ENCODE results near the gene HNRNPCL4.
"Not testable (repeated sequence)": the region's sequence is repeated elsewhere in the genome, so short reads cannot be mapped to it uniquely, and the experiment has no call there.

HNRNPCL4 gene

DNA sequence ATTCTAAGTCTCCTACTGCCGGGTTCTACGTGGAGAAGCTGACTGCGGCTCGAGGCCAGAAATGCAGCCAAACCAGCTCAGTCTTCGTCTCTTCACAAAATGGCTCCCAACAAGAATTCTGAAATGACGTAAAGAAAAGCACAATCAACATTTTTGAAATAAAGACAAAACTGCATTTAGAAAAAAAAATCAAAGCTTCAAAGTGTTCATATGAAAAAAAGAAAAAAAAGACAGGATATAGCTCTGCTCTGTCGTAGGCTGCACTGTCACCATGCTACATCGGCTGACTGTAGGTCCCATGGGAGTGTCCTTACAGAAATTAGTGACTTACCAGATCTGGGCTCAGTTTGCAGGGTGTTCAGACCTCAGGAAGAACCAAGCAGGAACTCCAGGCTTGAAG lies at the start of gene HNRNPCL4:
Gene HNRNPCL4, minus strand, starts transcription at position 101 of the 400 bp plus-strand sequence. CDS start 164 bp downstream, outside the sequence.
- H3K9me3 Mint-ChIP-seq; H3K27ac Mint-ChIP-seq; H3K36me3 Mint-ChIP-seq (ENCODE audit: low read depth); DNase-seq (ENCODE audit: low spot score); H3K4me1 Mint-ChIP-seq (ENCODE audit: low read depth); H3K4me3 Mint-ChIP-seq; H3K27me3 Mint-ChIP-seq (ENCODE audit: low read depth): not testable (repeated sequence)

DNA sequence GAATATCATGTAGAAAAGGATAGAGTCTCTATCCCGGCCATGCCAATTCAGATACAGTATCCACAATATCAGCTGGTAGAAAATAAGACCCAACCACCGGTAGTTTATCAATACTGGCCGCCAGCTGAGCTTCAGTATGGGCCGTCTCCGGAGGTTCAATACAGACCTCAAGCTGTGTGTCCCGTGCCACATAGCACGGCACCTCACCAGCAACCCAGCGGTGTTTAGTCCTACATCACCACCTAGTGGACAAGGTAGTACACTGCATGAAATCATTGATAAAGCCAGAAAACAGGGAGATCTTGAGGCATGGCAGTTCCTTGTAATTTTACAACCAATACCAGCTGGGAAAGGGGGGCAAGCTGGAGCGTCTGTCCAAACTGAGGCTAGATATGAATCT lies 43.3 kb upstream of the HNRNPCL4 start:
- H3K27ac Mint-ChIP-seq; H3K27me3 Mint-ChIP-seq (ENCODE audit: low read depth); H3K9me3 Mint-ChIP-seq; H3K4me3 Mint-ChIP-seq; DNase-seq (ENCODE audit: low spot score); H3K36me3 Mint-ChIP-seq (ENCODE audit: low read depth); H3K4me1 Mint-ChIP-seq (ENCODE audit: low read depth): not testable (repeated sequence)

DNA sequence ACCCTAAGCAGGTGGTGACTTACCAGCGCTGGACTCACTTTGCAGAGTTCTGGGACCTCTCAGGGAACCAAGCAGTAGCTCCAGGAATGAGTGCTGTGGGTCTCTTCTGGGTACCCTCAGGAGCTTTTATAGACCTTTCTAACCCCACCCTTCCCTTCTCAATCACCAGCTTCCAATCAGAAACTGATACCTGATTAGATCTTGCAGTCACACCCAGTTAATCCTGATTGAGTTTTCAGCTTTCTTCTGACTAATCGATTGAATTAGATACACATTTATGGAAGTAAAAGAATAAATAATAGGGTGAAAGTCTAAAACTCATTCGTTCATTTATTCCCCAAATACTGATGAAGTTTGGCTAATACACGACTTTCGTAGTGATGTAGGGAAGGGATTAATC lies 35.9 kb upstream of the HNRNPCL4 start, which contains the start of gene PRAMEF13:
Gene PRAMEF13, minus strand, starts transcription at position 101 of the 400 bp plus-strand sequence. CDS start 1,820 bp downstream, outside the sequence.
- H3K27me3 Mint-ChIP-seq (ENCODE audit: low read depth); H3K4me1 Mint-ChIP-seq (ENCODE audit: low read depth); DNase-seq (ENCODE audit: low spot score); H3K4me3 Mint-ChIP-seq; H3K9me3 Mint-ChIP-seq; H3K27ac Mint-ChIP-seq; H3K36me3 Mint-ChIP-seq (ENCODE audit: low read depth): not testable (repeated sequence)

DNA sequence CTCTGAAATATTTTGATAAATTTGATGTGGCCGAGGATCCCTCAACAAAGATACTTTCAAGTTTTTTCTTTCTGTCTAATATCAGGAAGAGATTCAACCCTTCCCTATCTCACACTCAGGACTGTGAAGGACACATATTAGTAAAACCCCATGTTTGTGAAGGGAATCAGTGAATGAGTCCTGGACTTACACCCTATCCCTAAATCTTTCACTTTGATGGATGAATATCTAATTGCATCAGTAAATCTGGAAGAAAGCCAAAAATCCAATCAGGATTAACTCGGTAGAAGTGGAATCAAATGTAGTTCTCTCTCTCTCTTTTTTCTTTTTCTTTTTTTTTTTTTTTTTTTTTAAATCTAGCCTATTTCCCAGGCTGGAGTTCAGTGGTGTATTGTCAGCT lies 6.1 kb upstream of the HNRNPCL4 start, which contains the start of gene PRAMEF9:
Gene PRAMEF9, plus strand, starts transcription at position 301 of the 400 bp plus-strand sequence. CDS start 3,433 bp downstream, outside the sequence.
- not testable (repeated sequence) for H3K4me3 Mint-ChIP-seq; H3K4me1 Mint-ChIP-seq (ENCODE audit: low read depth); DNase-seq (ENCODE audit: low spot score); H3K27me3 Mint-ChIP-seq (ENCODE audit: low read depth); H3K27ac Mint-ChIP-seq; H3K36me3 Mint-ChIP-seq (ENCODE audit: low read depth); H3K9me3 Mint-ChIP-seq

DNA sequence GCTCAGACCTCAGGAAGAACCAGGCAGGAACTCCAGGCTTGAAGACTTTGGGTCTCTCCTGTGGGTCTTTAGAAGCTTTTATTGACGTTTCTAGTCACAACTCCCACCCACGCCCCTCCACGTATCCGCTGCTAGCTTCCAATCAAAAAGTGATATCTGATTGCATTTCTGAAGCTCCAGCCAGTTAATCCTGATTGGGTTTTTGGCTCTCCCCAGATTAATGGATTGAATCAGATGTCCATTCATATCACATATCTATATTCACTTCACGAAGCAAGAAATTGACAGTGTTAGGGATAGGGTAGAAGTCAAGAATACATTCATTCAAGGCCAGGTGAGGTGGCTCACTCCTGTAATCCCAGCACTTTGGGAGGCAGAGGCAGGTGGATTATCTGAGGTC lies 9.5 kb downstream of the HNRNPCL4 start, which contains the start of gene PRAMEF26:
Gene PRAMEF26, minus strand, starts transcription at position 101 of the 400 bp plus-strand sequence. CDS start 2,914 bp downstream, outside the sequence.
- H3K27me3 Mint-ChIP-seq (ENCODE audit: low read depth); H3K27ac Mint-ChIP-seq; H3K9me3 Mint-ChIP-seq; DNase-seq (ENCODE audit: low spot score); H3K4me3 Mint-ChIP-seq; H3K36me3 Mint-ChIP-seq (ENCODE audit: low read depth); H3K4me1 Mint-ChIP-seq (ENCODE audit: low read depth): not testable (repeated sequence)

DNA sequence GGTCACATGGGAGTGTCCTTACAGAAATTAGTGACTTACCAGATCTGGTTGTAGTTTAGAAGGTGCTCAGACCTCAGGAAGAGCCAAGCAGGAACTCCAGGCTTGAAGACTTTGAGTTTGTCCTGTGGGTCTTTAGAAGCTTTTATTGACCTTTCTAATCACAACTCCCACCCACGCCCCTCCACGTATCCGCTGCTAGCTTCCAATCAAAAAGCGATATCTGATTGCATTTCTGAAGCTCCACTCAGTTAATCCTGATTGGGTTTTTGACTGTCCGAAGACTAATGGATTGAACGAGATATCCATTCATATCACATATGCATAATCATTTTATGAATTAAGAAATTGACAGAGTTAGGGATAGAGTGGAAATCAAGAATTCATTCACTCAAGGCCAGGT lies 48.7 kb downstream of the HNRNPCL4 start, which contains the start of gene HNRNPCL2:
Gene HNRNPCL2, minus strand, starts transcription at position 101 of the 400 bp plus-strand sequence. CDS start 454 bp downstream, outside the sequence.
- H3K4me3 Mint-ChIP-seq; H3K27me3 Mint-ChIP-seq (ENCODE audit: low read depth); H3K36me3 Mint-ChIP-seq (ENCODE audit: low read depth); H3K27ac Mint-ChIP-seq; H3K9me3 Mint-ChIP-seq; H3K4me1 Mint-ChIP-seq (ENCODE audit: low read depth); DNase-seq (ENCODE audit: low spot score): not testable (repeated sequence)

Measured in T-helper 2 cell treated with Interferon-gamma antibody and Interleukin-4, amounts not matched to agents 5 μg/mL and 100 μg/mL, for 36 hours (primary cell).